GM19468 (cell line): ENCODE results near the gene EMC10.

Source experiments
- ATAC-seq: cut with Tn5 transposase; IDR thresholded peaks from one replicate; pipeline ENCODE4 v1.9.1; 2021; ENCODE audit warnings: mild to moderate bottlenecking, moderate library complexity, moderate number of reproducible peaks; ENCODE audit not compliant: unreplicated experiment; ENCODE audit errors: extremely low read depth

The EMC10 gene

DNA sequence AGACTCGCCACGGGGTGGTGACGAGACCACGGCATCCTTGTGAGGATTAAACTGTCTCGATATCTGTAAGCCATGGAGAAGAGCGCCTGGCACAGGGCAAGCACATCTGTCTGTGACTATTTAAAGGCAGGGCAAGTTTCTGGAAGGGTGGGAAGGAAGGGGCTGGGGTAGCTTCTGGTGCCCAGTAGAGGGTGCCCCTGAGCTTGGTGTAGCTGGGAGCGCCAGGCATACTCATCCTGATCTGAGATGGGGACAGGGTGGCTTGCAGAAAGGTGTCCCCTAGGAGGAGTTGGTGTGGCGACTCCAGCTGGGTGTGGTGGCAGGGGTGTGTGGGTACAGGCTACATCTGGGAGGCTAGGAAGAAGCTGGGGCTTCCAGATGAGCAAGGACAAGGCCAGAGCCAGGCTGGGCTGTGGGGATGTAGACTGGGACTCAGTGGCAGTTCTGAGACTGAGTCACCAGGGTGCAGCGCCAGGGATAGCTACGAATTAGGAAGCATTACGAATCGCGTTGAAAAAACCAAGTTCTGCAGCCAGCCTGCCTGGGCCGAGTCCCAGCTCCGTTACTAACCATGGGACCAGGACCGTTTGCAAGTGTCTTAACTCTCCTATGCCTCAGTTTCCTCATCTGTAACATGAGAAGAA is 60.5 kb downstream of the EMC10 start:
- no peak for ATAC-seq

DNA sequence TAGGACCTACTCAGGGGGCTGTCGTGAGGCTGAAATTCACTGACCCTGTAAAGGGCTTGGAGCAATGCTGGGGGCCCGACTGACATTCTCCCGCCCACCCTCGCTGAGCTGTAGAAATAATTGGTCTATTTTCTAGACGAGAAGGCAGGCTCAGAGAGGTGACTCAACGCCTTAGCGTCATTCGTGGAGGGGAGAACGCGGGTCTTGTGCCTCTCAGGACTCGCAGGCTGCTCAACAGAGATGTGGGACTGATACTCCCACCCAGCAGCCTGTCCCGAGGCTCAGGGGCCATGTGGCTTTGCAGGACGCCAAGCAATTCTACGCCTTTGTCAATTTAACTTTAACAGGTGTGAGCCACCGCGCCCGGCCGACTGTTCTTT is 61.0 kb downstream of the EMC10 start:
- ATAC-seq = no peak

- ATAC-seq = no peak
Observed at GRCh38 chr19:50537769-50538230, 61.5 kb downstream of the EMC10 start.
